Measurements from ENCODE around the gene DLGAP5.

Gene DLGAP5

GRCh38 chr14:55191203-55192053, at the start of gene DLGAP5:
TSS of gene DLGAP5 (minus strand) at chr14:55191585. CDS start at chr14:55189179, 2,406 bp downstream.
- peak within 1 kb of the TSS; percentile 94 for H3K4me2 ChIP-seq (ENCODE audit: low read length)
- H4K20me1 ChIP-seq (ENCODE audit: insufficient read depth, low read length) = 0 out of 2 replicates have a peak, but pooled peaks cover 4% of the 10 kb centered on the region
- peak within 1 kb of the TSS; percentile 90 for H2AFZ ChIP-seq (ENCODE audit: low read depth, low read length)
- peaks cover 15% of the 10 kb centered on the region for H3K36me3 ChIP-seq (replicated peaks; ENCODE audit: low read depth, low read length)
- H3K9me3 ChIP-seq (ENCODE audit: insufficient read depth, low read length) = no peaks in the 10 kb centered on the region
- H3K4me3 ChIP-seq (ENCODE audit: low read length) = peak within 1 kb of the TSS; percentile 89
- peaks cover 14% of the 10 kb centered on the region for H3K4me1 ChIP-seq (ENCODE audit: low read length)
- no peaks in the 10 kb centered on the region for H3K27me3 ChIP-seq (ENCODE audit: low read depth, low read length)
- H3K9ac ChIP-seq (ENCODE audit: low read length) = peak within 1 kb of the TSS; percentile 83
- TF ChIP-seq EZH2phosphoT487 (IDR thresholded peaks at IDR 0.05; ENCODE audit: low read depth) = no peak
- no peak for TF ChIP-seq CTCF (IDR thresholded peaks at IDR 0.05; ENCODE audit: low read depth, low read length)
- H3K27ac ChIP-seq (ENCODE audit: low read length) = peak within 1 kb of the TSS; percentile 44
- H3K79me2 ChIP-seq (ENCODE audit: low read length) = peaks cover 43% of the 10 kb centered on the region

- Histone ChIP-seq H3K4me2 (ENCODE audit: low read length) (no peak overlapping the region), H3K4me3 (ENCODE audit: low read length) (no peak overlapping the region), H3K27me3 (ENCODE audit: low read depth, low read length) (no peaks in the 10 kb centered on the region; the same call in 1 of the 2 replicates), H3K79me2 (ENCODE audit: low read length) (no peaks in the 10 kb centered on the region), H3K27ac (ENCODE audit: low read length) (no peak overlapping the region), H4K20me1 (ENCODE audit: insufficient read depth, low read length) (no peaks in the 10 kb centered on the region), H3K9ac (ENCODE audit: low read length) (no peak overlapping the region), H3K9me3 (ENCODE audit: insufficient read depth, low read length) (no peaks in the 10 kb centered on the region), H3K4me1 (ENCODE audit: low read length) (no peaks in the 10 kb centered on the region), H2AFZ (ENCODE audit: low read depth, low read length) (no peak overlapping the region), H3K36me3 (replicated peaks; ENCODE audit: low read depth, low read length) (no peaks in the 10 kb centered on the region)
- TF ChIP-seq EZH2phosphoT487 (IDR thresholded peaks at IDR 0.05; ENCODE audit: low read depth) (no peak), CTCF (IDR thresholded peaks at IDR 0.05; ENCODE audit: low read depth, low read length) (no peak)
Observed at GRCh38 chr14:55240526-55241178, 49.3 kb upstream of the DLGAP5 start.

GRCh38 chr14:55239320-55239719, 47.9 kb upstream of the DLGAP5 start:
- Histone ChIP-seq H3K4me1 (ENCODE audit: low read length) (no peaks in the 10 kb centered on the region), H3K27me3 (ENCODE audit: low read depth, low read length) (no peaks in the 10 kb centered on the region; the same call in 1 of the 2 replicates), H3K4me3 (ENCODE audit: low read length) (no peak overlapping the region), H2AFZ (ENCODE audit: low read depth, low read length) (no peak overlapping the region), H3K36me3 (replicated peaks; ENCODE audit: low read depth, low read length) (no peaks in the 10 kb centered on the region), H3K9ac (ENCODE audit: low read length) (no peak overlapping the region), H3K27ac (ENCODE audit: low read length) (no peak overlapping the region), H3K79me2 (ENCODE audit: low read length) (no peaks in the 10 kb centered on the region), H3K4me2 (ENCODE audit: low read length) (no peak overlapping the region), H4K20me1 (ENCODE audit: insufficient read depth, low read length) (no peaks in the 10 kb centered on the region), H3K9me3 (ENCODE audit: insufficient read depth, low read length) (no peaks in the 10 kb centered on the region)
- TF ChIP-seq EZH2phosphoT487 (IDR thresholded peaks at IDR 0.05; ENCODE audit: low read depth) (no peak), CTCF (IDR thresholded peaks at IDR 0.05; ENCODE audit: low read depth, low read length) (no peak)

- Histone ChIP-seq H3K9ac (ENCODE audit: low read length) (no peak overlapping the region), H2AFZ (ENCODE audit: low read depth, low read length) (no peak overlapping the region), H3K27me3 (ENCODE audit: low read depth, low read length) (peaks cover 11% of the 10 kb centered on the region; the same call in 1 of the 2 replicates), H3K4me1 (ENCODE audit: low read length) (no peaks in the 10 kb centered on the region), H3K27ac (ENCODE audit: low read length) (no peak overlapping the region), H3K4me2 (ENCODE audit: low read length) (no peak overlapping the region), H3K36me3 (replicated peaks; ENCODE audit: low read depth, low read length) (no peaks in the 10 kb centered on the region), H3K4me3 (ENCODE audit: low read length) (no peak overlapping the region), H3K9me3 (ENCODE audit: insufficient read depth, low read length) (no peaks in the 10 kb centered on the region), H3K79me2 (ENCODE audit: low read length) (no peaks in the 10 kb centered on the region), H4K20me1 (ENCODE audit: insufficient read depth, low read length) (no peaks in the 10 kb centered on the region)
- TF ChIP-seq CTCF (IDR thresholded peaks at IDR 0.05; ENCODE audit: low read depth, low read length) (no peak), EZH2phosphoT487 (IDR thresholded peaks at IDR 0.05; ENCODE audit: low read depth) (no peak)
Observed at GRCh38 chr14:55238019-55238680, 46.8 kb upstream of the DLGAP5 start.
